Measurements from ENCODE around the gene OR2A42.
"Not testable (repeated sequence)": the region's sequence is repeated elsewhere in the genome, so short reads cannot be mapped to it uniquely, and the experiment has no call there.

OR2A42 gene

GRCh38 chr7:144239365-144239764 is at the start of gene OR2A42:
TSS of gene OR2A42 (minus strand) at chr7:144239605. CDS start at chr7:144232843, 6,762 bp downstream.
- not testable (repeated sequence) for DNase-seq

GRCh38 chr7:144287171-144287784 is 47.9 kb upstream of the OR2A42 start:
- DNase-seq = not testable (repeated sequence)

- not testable (repeated sequence) for DNase-seq
Measured at GRCh38 chr7:144283716-144284115, 44.3 kb upstream of the OR2A42 start.

DNA sequence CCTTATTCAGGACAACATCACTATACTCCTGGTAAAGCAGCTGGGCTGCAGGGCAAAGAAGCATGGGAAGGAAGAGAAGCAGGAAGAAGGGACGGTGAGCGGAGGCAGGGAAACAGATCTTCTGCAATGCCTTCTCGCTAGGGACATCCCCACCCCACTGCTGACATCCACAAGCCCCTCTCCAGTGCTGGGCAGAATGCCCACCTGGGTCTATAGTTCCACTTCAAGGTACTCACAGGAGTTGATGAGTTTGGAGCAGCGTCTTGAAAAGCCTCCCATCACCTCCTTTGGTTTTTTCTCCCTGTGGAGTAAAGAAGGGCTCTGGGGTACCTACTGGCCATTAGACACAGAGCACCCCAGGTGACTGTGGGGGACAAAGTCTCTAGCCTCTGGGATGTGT is 43.1 kb upstream of the OR2A42 start:
- DNase-seq = not testable (repeated sequence)

DNA sequence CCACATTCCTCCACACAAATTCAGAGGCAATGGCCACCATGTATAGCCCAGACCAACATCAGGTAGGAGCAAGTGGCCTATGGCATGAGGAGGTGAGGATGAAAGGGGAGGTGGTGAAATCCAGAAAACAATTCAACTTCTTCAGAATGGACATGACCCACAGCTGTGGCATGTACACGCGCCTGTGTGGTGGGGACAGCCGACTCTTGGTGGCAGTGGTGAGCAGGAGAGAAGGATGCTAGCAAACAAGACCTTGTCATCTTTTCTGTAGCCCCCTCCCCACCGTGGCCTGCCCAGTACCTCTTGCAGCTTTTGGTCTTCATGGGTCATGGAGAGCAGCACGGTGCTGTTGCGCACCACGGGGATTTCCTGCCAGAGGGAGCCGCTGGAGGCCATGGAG is 42.6 kb upstream of the OR2A42 start:
- DNase-seq = not testable (repeated sequence)

DNA sequence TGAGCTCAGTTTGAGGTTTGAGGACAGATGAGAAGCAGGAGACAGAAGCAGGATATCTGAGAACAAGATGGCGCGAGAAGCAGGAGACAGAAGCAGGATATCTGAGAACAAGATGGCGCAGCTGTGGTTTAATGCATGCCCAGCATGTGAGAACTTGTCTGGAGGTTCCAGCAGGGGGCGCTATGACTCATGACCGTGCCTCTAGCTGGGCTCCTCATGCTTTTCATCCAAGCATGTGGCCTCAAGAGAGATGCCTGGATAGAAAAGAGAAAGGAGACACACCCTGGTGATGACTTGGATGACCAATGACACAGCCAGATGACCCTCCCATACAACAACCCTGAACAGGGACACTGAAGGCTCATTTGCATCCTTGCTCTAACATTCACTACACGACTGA is 40.6 kb upstream of the OR2A42 start:
- not testable (repeated sequence) for DNase-seq

DNA sequence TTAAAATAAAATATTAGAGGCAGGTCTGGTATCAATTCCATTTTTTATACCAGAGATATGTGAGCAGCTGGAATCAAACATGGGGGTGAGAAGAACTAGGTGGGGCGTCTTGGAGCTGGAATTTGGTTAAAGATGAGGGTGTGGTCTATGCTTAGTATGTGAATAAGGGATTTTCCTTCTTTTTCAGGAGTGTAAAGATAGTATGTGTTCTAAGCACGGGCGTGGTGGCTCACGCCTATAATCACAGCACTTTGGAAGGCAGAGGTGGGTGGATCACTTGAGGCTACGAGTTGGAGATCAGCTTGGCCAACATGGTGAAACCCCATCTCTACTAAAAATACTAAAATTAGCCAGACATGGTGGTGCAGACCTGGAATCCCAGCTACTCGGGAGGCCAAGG is 35.9 kb upstream of the OR2A42 start:
- not testable (repeated sequence) for DNase-seq

- DNase-seq = not testable (repeated sequence)
Measured at GRCh38 chr7:144269188-144269587, 29.8 kb upstream of the OR2A42 start, which contains the start of gene CTAGE8. TSS of gene CTAGE8 (minus strand) at chr7:144269288. CDS start at chr7:144269250, 38 bp downstream.

DNA sequence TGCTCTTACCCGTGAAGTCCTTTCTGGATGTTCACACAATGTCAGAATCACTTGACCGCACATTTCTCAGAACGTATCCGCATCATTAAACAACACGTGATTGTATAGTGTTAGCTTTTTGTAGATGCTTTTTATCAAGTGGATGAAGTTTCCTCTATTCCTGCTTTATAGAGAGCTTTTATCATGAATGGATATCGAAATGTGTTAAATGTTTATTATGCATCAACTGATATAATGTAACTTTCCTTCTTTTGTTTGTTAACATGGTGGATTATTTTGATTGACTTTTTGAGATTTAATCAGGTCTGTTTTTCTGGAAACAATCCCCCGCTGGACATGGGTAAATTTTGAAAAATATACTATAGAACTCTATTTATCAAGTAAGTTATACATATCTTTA is 25.3 kb upstream of the OR2A42 start, which contains the start of gene OR2A7:
TSS of gene OR2A7 (minus strand) at position 101 of the 400 bp plus-strand sequence. CDS start 5,164 bp downstream, outside the sequence.
- DNase-seq = not testable (repeated sequence)

DNA sequence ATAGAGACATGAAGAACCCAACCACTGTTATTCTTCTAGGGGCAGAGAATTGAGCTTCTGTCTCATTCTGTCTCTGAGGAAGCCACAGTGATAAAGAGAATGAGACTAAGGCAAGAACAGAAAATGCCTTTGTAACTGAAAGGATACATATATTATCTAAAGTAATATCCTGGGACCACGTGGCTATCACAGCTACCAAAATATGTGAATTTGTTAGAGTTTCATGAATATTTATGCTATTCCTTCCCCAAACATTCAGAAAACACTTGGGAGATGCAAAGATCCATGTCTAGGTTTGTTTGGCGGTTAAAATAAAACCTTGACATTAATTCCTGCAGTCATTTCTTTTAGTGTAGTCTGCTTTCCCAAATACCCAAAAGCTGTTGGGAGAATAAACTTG is 22.7 kb upstream of the OR2A42 start:
- not testable (repeated sequence) for DNase-seq

DNA sequence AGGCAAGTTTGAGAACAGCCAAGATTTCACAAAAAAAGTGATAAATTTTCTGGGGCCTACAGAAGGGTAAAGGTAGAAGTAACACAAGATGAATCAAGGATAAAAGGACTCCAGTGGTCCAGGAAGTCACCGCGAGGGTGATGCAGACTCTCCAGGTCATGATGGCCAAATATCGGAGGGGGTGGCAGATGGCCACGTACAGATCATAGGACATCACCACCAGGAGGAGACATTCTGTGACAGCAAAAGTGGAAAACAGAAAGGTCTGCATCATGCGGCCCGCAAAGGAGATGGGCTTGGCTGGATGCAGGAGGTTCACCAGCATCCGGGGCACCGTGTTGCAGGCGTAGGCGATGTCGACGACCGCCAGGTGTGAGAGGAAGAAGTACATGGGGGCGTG is 19.7 kb upstream of the OR2A42 start:
- not testable (repeated sequence) for DNase-seq

DNA sequence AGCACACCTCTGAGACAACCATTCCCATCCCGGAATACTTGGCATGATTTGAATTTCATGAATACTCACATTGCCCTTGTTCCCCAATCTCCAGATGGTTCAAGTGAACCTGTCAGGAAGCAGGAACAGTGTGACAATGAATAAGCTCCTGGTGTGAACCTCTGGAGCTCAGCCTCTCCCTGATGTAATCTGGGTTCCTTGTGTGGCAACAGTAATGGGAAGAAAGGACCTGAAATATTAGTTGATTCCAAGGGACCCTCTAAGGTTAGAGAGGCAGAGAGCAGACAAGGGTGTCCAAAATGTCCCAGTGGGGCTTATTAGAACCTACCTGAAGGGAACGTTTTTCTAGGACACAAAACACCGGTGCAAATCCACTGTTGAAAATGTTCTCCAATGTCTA is 16.7 kb upstream of the OR2A42 start:
- DNase-seq = no peak

GRCh38 chr7:144255471-144255897 is 16.1 kb upstream of the OR2A42 start:
- DNase-seq = no peak

DNA sequence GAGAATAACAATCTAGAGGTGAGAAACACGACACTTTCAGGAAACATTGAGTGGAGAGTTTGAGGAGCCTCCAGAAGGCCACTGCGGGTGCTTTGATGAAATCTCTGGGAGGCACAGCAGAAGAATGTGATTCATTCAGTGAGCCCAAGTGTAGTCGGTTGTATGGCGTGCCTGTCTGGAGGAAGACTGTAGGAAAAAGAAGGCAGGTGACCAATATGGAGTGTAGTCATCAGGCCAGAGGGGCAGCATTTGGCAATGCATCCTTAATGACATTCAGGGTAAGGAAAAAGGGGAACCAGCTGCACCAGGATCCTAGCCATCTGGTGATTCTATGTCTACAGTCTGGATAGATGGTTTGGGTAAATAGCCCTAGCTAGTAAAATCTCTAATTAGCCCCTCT is 12.9 kb upstream of the OR2A42 start:
- DNase-seq = not testable (repeated sequence)

DNA sequence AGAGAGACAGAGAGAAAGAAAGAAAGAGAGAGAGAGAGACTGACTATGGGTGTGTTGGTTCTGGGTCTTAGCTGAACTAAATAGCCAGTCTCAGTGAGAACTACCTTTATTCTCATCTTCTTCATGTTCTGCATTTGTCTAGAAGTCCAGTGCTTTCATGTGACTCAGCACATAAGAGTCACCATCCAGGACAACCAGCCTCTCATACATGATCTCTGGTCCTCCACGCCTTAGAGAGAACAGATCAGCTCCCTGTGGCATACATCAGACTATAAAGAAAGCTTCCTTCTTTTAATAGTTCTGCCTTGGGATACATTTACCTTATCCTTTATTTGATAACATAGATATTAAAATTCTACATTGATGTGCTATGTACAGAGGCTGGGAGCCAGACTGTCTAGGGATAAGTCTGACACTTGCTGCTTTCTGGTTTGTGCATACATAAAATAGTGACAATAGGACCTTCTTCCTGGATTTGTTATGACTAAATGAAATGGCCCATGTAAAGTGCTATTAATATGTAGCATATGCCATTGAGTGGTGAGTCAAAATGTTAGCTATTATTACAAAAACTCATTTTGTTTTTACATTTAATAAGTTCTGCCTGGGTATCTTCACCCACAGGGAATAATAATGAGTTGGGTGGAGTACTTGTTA is 8.4 kb upstream of the OR2A42 start:
- DNase-seq = not testable (repeated sequence)

DNA sequence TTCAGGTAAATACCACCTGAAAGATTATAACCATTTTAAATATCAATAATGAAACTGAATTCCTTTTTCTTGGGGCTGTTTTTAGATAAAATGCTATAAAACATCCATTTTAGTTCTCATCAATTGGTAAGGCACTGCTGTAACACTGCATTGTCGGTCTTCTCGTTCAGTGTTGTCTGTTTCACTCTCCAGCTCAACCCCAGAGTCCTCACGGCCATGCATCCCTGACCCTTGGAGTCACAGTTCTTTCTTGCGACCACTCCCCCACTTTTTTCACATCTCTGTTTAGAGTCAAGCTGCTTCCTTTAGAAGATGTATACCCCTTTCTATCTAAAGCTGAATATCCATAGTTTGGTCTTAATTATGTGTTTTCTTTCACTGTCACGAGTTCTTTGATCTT is 7.6 kb upstream of the OR2A42 start:
- not testable (repeated sequence) for DNase-seq

DNA sequence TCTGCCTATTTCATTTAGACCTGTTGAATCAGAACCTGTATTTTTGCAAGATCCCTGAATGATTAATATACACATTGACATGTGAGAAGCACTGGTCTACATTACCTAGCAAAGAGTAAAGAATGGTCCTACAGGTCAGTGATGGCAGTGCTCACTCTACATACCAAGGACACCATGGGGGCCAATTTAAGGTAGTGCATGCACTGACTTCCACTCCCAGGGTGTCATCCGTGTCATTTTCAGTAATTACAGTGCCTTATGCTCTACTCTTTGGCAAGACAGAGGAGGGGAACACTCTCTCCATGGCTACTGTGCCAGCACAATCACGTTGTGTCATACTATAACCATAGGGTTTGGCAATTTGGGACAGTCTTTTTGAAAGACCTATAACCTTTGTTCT is 6.0 kb upstream of the OR2A42 start:
- DNase-seq = not testable (repeated sequence)

DNA sequence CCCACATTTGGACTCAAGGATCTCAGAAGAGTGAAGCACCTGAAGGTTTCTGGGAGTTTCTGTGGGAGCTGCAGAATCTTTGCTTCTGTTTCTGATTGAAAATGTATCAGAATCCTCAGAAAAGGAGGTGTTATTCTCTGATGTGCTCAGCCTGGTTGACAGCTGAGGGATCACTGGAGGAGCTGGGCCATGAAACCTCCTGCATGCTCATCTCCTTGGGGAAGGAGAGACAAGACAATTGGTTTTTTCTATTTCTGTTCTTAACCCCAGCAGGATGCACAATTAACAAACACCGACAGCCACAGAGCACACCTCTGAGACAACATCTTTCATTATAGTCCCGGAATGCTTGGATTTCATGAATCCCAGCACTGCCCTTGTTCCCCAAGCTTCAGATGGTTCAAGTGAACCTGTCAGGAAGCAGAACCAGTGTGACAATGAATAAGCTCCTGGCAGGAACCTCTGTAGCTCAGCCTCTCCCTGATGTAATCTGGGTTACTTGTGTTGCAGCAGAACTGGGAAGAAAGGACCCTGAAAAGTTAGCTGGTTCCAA is 799 bp downstream of the OR2A42 start:
- DNase-seq = not testable (repeated sequence)

DNA sequence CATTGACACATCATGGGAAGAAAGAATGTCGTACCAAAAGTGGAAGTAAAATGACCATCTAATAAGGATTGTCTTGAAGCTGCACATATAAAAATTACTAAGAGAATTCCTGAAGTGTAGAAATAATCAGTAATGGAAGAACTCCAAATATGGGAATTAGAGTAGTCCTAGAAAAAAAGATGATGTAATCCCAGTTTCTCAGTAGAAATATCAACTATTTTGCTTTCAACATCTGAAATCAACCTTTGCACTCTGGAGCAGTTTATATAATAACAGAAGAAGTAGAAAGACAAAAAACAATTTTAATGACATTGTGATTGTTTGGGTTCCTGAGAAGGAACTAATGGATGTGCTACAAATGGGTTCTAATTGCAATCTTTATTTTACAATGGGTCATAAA is 6.4 kb downstream of the OR2A42 start:
- not testable (repeated sequence) for DNase-seq

DNA sequence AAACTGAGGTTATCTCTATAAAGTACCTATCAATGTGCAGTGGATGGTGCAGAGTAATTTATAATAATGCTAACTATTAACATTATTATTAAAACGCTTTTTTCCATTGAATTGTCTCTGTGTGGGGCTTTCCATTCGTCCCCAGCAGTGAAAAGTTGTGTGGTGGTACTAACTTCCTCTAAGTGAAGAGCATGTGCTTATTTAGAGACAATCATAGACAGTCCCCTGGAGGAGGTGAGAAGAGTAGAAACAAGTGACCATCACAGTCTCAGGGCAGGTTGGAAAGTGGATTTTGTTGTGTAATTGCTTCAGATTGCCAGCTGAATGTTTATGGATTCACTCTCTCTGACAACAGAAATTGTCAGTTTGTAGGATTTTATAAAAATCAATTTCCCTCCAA is 8.4 kb downstream of the OR2A42 start:
- DNase-seq = not testable (repeated sequence)

GRCh38 chr7:144228810-144229209 is 10.6 kb downstream of the OR2A42 start:
- not testable (repeated sequence) for DNase-seq

GRCh38 chr7:144226866-144227265 is 12.5 kb downstream of the OR2A42 start:
- not testable (repeated sequence) for DNase-seq

DNA sequence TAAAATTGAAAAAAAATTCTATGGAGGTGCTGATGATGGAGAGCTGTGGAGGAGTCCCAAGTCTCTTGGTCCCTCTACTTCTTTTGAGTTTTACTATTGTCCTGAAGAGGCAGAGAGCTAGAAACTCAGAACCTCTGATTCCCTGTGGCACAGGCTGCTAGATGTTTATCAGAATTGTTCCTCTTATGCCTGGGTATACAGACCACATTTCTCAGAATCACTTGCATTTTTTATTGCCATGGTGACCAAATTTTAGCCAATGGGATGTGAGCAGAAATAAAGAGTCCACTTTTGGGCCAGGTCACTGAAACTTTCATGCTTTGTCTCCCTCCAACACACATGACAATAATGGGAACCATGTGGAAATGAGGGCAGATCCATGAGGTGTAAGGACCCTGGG is 15.7 kb downstream of the OR2A42 start:
- DNase-seq = not testable (repeated sequence)

DNA sequence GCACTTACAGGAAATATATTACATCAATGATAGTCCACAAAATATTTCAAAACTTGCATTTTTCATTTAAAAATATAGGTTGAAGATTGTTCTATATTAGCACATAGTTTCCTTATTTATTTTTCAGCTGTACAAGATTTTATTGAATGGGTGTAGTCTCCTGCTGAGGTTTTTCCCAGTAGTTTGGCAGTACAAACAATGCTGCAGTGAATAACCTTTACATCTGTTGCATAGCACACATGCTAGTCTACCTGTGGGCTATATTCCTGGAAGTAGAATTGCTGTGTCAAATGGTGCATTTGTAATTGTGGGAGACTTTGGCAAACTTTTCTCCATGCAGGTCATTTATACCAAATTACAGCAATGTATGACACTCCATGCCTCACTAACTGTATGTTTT is 18.9 kb downstream of the OR2A42 start:
- DNase-seq = not testable (repeated sequence)

Measured in NCI-H2029 (cell line).